Hematopoietic multipotent progenitor cell treated with erythropoietin and hydrocortisone succinate and interleukin-3 and kit ligand, for 8 days (in vitro differentiated cells): ENCODE results near the gene SSNA1.

Experiments
- DNase-seq: peaks from one replicate; pipeline ENCODE4 v3.0.0-alpha.2; 2015

The SSNA1 gene

DNA sequence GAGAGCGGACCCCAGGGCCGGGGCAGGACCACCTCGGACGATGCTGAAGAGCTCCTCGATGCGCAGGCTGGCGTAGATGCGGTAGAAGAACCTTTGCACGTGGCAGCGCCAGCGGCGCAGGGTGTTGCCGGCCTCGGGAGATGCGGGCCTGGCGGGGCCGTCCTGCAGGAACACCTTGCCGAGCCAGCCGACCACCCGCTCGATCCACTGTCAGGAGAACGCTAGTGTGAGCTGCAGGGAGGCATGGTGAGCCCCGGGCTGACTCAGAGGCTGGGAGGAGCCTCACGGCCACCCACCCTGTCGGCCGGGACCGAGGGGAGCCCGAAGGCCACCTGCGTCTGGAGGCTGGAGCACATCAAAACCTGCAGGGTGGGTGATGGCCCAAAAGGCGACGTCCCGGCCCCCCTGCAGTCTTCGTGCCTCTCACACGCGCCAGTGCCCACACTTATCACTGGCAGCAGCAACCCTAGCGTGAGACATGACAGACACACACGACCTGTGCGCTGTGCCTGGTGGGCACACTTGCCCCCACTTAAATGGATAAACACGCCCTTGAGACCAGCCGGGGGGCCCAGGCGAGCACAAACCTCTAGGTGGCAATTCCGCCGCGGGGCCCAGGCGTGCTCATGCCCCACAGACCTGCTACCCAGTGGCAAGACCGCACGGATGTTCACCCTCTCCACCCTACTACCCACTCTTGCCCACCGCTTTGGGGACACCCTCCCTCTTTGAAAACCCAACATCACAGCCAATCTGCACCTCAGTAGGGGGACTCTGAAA is 3.4 kb upstream of the SSNA1 start:
- no peak for DNase-seq

DNA sequence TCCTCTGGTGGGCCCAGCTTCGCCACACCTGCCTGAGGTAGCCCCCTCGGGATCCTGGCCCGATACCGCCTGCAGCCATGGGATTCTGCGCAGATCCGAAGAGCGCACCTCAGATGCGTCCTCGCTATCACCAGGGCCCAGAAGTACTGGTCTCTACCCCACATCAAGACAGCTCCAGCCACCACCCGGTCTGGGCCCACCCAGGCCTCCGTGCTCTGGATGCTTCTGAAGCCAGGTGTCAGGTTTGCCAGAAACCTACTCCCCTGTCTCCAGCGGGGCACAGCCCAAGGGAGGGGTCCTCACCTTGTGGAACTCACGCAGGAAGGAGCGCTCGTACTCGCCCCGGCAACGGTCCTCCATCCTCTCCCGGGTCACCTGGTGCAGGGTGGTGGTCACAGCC is 2.6 kb upstream of the SSNA1 start:
- no peak for DNase-seq

GRCh38 chr9:137186385-137186784 is 2.1 kb upstream of the SSNA1 start:
- DNase-seq, result peak; percentile 59

DNA sequence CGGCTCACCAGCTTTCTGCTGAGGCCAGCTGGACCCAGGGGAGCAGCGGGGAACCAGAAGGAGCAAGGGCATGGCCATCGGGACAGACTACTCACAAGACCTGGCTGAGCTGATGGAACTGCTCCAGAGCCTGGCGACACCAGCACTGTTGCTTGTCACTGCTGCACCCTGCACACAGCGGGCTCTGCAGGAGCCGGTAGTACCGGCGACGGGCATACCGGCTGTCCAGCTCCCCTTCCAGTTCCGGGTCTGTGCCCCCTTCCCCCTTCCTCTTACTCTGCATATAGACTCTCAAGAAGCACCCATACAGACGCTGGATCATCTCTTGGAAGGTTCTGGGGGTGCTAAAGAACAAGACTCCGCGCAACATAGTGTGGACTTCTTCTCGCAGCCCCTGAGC is 1.1 kb upstream of the SSNA1 start:
- DNase-seq, result no peak

- no peak for DNase-seq
Measured at GRCh38 chr9:137188086-137188489, 388 bp upstream of the SSNA1 start.

DNA sequence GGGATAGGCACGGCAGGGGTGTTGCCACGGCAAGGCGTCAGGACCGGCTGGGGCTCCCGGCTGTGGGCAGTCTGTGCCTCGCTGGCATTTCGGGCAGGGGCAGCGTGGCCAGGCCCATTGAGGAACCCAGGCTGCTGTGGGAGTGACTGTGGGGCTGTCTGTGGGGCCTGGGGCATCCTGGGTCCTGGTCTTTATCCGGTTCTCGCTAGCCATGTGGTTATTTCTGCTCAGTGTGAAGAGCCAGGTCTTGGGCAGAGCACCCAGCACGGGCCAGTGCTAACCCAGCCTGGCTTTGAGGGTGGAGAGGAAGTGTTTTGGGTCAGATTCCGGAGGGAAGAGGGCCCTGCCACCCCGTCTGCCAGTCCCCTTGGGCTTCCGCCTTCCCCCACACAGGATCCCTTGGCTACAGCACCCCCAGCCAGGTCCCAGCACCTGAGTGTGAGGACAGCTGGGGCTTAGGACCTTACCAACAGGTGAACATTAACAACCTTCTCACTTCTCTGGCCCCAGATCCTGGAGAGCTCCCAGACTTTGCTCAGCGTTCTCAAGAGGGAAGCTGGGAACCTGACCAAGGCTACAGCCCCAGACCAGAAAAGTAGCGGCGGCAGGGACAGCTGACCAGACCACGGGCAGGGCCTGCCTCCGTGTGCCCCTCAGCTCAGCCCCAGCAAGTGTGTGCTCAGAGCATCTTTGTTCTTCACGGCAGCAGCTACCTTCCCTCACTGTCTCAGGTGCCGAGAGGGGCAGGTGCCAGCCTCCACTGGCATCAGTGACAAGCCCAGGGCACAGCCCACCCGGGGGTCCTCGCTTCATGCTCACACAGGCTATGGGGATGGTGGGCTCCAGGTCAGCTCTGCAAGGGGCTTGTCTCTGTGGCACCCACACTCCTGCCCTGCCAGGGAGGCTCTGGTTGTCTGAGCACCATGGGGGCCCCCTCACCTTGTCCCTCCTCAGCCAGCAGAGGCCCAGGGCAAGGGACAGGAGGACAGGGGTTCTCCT is 1.1 kb downstream of the SSNA1 start:
- DNase-seq, result no peak

DNA sequence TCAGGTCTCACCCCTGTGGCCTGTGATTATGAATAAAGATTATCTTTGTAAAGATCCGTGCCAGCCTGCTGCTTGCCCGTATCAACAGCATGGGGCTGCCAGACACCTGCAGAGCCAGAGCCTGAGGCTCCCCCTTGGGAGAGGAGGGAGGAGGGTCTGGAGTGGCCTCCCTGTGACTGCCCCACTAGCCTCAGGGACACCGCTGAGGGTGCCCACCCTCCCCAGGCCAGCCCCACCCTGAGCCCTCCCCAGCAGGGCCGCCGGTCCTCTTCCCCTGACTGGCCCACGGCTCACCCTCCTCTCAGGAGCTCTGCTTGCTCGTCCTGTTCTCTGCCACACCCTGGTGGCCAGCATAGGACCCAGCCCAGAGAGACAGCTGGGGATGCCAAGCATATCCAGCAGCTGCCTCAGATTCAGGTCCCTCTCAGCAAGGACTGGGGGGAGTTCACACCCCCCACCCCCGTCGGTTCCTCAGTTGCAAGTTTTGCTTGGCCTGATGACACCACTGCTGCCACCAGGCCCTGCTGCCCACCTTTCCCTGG is 1.9 kb downstream of the SSNA1 start:
- DNase-seq, result no peak

GRCh38 chr9:137191245-137191644 is 2.8 kb downstream of the SSNA1 start:
- DNase-seq, result no peak

DNA sequence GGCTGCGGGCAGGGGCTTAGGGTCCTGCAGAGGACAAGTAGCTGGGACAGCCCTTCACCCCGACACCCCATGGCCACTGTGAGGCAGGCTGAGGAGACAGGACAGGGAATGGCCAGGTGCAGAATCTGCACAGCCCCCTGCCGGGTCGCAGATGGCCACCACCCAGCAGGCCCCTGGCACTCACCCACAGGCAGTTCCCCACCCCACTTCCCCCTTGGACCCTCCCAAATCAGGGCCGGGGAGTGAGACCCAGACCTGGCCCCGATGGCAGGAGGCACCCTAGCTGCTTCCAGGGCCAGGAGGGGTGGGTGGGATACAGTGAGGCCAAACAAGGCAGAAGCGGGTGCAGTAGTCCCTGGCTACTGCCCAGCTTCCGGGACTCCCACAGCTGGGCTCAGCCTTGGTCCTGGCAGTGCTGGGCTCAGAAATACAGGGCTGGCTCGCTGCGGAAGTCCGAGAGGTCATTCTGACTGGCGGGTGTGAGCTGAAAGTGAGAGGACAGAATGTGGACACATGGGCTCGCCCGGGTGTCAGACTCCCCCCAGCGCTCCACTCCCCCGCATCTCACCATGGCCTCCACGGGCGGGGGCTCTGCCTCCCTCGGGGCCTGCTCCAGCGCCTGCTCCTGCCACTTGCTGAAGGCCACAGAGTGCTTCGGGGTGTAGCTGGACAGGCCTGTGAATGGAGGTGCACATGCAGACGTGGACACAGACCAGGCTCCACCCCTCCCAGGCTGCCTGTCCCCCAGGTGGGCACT is 3.4 kb downstream of the SSNA1 start:
- no peak for DNase-seq

DNA sequence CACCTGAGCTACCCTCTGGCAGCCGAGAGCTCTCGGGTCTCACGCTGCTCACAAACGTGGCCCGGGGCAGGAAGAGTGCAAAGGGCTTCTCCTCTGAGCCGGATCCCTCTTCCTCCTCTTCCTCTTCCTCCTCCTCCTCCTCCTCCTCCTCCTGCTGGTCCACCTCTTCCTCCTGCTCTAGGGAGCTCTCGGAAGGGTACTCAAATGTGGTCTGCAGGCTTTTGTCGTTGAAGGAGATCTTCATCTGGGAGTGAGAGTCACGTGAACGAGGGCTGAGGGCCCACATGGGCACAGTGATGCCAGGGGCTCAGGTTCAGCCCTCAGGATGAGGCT is 3.9 kb downstream of the SSNA1 start:
- no peak for DNase-seq

DNA sequence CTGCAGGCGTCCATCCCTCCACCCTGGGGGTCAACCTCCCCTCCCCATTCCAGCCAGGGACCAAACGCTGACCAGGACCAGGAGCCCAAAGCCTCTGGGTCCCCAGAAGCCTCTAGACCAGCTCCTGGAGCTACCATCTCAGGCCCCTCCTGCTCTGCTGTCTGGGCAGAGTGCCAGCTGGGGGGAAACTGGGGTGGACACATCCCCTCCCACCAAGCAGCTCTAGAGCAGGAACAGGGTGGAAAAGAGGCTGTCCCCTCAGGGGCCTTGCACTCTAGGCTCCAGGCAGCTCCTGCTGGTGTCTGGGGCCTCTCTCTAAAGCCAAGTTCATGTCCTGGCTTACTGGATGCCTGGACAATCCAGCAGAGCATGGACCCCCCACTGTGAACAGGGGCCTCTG is 4.4 kb downstream of the SSNA1 start:
- DNase-seq, result no peak

DNA sequence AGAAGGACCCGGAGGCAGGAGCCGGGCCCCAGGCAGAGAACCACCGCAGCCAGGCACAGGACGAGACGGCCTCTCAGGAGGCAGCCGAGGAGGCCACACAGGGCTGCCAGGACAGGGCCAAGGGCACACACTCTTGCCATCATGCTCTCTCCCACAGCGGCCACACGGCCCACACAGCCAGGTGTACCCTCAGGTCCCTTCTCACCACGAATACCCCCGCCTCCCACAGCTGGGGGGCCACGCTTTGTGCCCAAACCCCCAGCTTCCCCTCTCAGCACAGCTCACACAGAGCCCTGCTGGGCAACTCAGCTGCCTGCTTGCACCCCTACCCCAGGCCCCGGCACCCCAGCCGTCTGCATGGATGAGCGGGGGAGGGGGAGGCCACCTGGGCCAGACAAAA is 5.3 kb downstream of the SSNA1 start:
- no peak for DNase-seq

GRCh38 chr9:137194388-137194787 is 5.9 kb downstream of the SSNA1 start:
- no peak for DNase-seq

GRCh38 chr9:137194909-137195308 is 6.4 kb downstream of the SSNA1 start:
- DNase-seq, result no peak

DNA sequence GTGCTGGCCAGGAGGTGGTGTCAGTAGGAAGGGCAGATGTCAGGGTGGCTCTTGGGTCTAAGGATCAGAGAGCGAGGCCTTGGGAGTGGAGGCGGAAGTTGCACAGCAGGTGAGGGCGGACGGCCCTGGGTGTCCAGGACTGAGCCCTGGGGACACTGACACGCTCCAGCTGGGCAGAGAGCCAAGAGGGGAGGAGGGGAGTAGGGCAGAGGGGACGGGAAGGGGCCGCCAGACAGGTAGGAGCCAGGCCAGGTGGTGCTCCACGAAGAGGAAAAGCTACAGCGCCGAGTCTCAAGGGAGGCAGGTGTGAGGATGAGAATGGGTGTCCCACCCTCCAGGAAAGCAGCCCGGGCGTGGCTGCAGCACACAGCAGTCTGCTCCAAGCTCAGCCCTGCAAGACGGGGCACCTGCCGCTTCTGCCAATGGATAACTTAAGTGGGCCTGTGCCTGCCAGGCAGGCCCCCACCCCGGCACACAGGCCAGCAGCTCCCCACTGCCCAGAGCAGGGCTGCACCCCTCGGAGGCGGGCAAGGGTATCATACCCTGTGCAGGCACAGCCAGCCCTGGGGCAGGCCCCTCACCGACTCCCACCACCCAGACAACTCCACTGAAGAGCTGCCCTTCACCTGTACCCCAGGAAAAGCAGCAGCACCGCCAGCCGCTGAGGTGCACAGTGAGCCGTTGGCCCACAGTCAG is 7.2 kb downstream of the SSNA1 start:
- DNase-seq, result no peak

GRCh38 chr9:137198051-137198901 is 9.8 kb downstream of the SSNA1 start:
- no peak for DNase-seq

GRCh38 chr9:137198902-137199283 is 10.4 kb downstream of the SSNA1 start:
- no peak for DNase-seq

DNA sequence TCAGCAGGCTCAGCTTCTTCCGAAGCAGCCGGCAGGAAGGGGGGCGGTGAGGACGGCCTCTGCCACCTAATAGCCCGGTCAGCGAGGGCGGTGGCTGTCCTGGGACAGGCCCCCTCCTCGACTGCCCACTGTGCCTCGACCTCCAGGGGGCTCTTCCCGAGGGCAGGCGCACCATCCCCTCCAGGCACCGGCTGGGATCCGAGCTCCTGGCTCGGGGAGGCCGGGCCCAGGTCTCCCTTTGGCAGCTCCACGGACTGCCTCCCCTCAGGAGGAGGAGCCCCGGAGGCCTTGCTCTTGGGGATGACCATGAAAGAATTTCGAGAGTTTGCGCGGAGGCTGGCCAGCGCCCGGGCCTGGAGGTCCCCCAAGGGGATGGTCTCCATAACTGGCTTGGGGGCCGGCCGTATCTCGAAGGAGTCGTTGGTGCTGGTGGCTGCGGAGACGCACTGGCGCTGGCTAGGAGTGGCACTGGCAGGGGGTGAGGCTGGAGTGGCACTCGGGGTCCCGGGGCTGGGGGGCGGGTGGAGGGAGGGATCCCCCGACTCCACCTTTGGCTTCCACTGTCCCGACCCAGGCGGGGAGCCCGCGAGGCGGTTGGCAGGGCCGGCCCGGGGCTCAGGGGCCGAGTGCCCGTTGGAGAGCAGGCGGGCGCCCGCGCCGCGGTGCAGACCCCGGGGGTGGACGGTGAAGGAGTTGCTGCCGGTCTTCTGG is 11.1 kb downstream of the SSNA1 start:
- no peak for DNase-seq

DNA sequence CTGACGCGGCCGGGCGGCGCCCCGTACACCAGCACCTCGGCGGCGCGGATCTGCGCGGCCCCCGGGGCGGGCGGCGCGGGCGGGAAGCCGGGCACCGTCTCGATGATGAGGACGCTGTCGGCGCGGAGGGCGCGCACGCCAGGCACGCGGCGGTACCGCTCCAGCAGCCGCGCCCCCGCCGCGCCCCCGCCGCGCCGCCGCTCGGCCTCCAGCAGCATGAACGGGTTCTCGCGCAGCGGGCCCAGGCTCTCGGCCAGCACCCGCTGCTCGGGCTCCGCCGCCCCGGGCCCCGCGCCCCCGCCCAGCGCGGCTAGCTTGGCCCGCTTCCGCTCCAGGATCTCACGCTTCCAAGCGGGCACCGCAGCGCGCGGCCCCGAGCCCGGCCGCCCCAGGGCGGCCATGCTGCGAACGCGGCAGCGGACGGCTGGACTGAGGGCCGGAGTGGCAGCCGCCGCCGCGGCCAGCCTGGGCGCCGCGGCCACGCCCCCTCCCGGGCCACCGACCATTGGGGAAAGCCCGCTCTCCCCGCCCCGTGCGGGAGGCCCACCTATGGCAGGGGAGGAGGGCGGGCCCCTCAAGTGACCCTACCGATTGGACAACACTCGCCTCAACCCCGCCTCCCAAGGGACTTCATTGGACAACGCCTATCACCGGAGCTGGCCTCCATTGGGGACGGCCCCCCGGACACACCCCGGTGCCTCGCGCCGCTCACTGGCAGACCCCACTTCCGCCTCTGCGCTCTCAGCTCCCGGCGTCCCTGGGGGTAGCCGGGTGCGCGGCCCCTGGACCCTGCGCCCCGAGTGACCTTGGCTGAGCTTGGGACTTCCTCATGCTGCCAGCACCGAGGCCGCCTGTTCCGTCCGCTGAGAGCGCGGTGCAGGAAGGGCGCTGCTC is 12.1 kb downstream of the SSNA1 start, which contains the start of gene TPRN:
TSS of gene TPRN (minus strand) at position 431 of the 894 bp plus-strand sequence. CDS start at position 401, 30 bp downstream.
- peak; percentile 99 for DNase-seq
